Activated T-helper 1 cell treated with anti-CD3 and anti-CD28 coated beads, Interleukin-12 subunit alpha, Interleukin-12 subunit beta, Interleukin-2, Interleukin-4 antibody, amounts not matched to agents 30 ng/mL and 10 ng/mL and 1 ng/mL, durations not matched to agents 14 hours and 24 hours and 36 hours (primary cell): Measurements from ENCODE around the gene SPNS2. TPM values are rescaled to one million over a fixed set of nuclear protein-coding genes. Genes with fewer than 3 reads are reported as not detected.

Source experiments
- DNase-seq: peaks from one replicate; pipeline ENCODE4 v3.0.0; 2021; ENCODE audit warnings: low spot score
- H3K27ac Mint-ChIP-seq: one replicate; pipeline ENCODE4 v1.8.0; 2021; ENCODE audit warnings: mild to moderate bottlenecking, mixed read lengths
- H3K27me3 Mint-ChIP-seq: one replicate; pipeline ENCODE4 v1.8.0; 2022; ENCODE audit warnings: mild to moderate bottlenecking, moderate library complexity, mixed read lengths; ENCODE audit not compliant: insufficient read depth
- H3K36me3 Mint-ChIP-seq: one replicate; pipeline ENCODE4 v1.8.0; 2021; ENCODE audit warnings: low read depth, mixed read lengths
- H3K4me1 Mint-ChIP-seq: one replicate; pipeline ENCODE4 v1.8.0; 2021; ENCODE audit warnings: low read depth, mixed read lengths
- H3K4me3 Mint-ChIP-seq: one replicate; pipeline ENCODE4 v1.8.0; 2021; ENCODE audit warnings: mild to moderate bottlenecking, moderate library complexity, mixed read lengths
- H3K9me3 Mint-ChIP-seq: one replicate; pipeline ENCODE4 v1.8.0; 2021; ENCODE audit warnings: mixed read lengths
- intact Hi-C: fragments of 100-400 bp; cut with micrococcal nuclease; formaldehyde crosslinking; loops from one replicate; pipeline ENCODE4 v1.15.1; 2024
- total RNA-seq: library from RNA; stranded (reverse); gene quantifications from 2 replicates; pipeline ENCODE4 v1.2.3, GENCODE V29; 2022

The SPNS2 gene
- total RNA-seq, 1 donor from 2014 or later, result not detected

- Mint-ChIP-seq H3K27me3 (no peaks in the 10 kb centered on the region), H3K27ac (no peak overlapping the region), H3K4me3 (no peak overlapping the region), H3K4me1 (no peaks in the 10 kb centered on the region), H3K36me3 (peaks cover 21% of the 10 kb centered on the region), H3K9me3 (no peaks in the 10 kb centered on the region)
- intact Hi-C loops, result no loop called here
- no peak for DNase-seq
Measured at GRCh38 chr17:4542003-4542725, 43.5 kb downstream of the SPNS2 start.

GRCh38 chr17:4542726-4543191 lies 44.1 kb downstream of the SPNS2 start:
- no peak overlapping the region for H3K27ac Mint-ChIP-seq
- DNase-seq, result no peak
- no peaks in the 10 kb centered on the region for H3K27me3 Mint-ChIP-seq
- intact Hi-C loops, result no loop called here
- no peaks in the 10 kb centered on the region for H3K4me1 Mint-ChIP-seq
- H3K4me3 Mint-ChIP-seq, result no peak overlapping the region
- H3K9me3 Mint-ChIP-seq, result no peaks in the 10 kb centered on the region
- peaks cover 23% of the 10 kb centered on the region for H3K36me3 Mint-ChIP-seq

GRCh38 chr17:4543557-4544026 lies 44.9 kb downstream of the SPNS2 start:
- no peaks in the 10 kb centered on the region for H3K27me3 Mint-ChIP-seq
- no peak overlapping the region for H3K27ac Mint-ChIP-seq
- intact Hi-C loops, result no loop called here
- H3K9me3 Mint-ChIP-seq, result no peaks in the 10 kb centered on the region
- H3K4me3 Mint-ChIP-seq, result no peak overlapping the region
- DNase-seq, result no peak
- no peaks in the 10 kb centered on the region for H3K4me1 Mint-ChIP-seq
- peaks cover 25% of the 10 kb centered on the region for H3K36me3 Mint-ChIP-seq

- H3K27ac Mint-ChIP-seq, result no peak overlapping the region
- DNase-seq, result no peak
- no peaks in the 10 kb centered on the region for H3K9me3 Mint-ChIP-seq
- H3K27me3 Mint-ChIP-seq, result no peaks in the 10 kb centered on the region
- intact Hi-C loops, result no loop called here
- no peak overlapping the region for H3K4me3 Mint-ChIP-seq
- H3K36me3 Mint-ChIP-seq, result peaks cover 25% of the 10 kb centered on the region
- no peaks in the 10 kb centered on the region for H3K4me1 Mint-ChIP-seq
Measured at GRCh38 chr17:4544135-4544950, 45.7 kb downstream of the SPNS2 start.

GRCh38 chr17:4544951-4545216 lies 46.2 kb downstream of the SPNS2 start:
- Mint-ChIP-seq H3K27ac (no peak overlapping the region), H3K27me3 (no peaks in the 10 kb centered on the region), H3K4me3 (no peak overlapping the region), H3K4me1 (no peaks in the 10 kb centered on the region), H3K36me3 (peaks cover 23% of the 10 kb centered on the region), H3K9me3 (no peaks in the 10 kb centered on the region)
- intact Hi-C loops, result no loop called here
- no peak for DNase-seq

- Mint-ChIP-seq H3K27ac (no peak overlapping the region), H3K9me3 (no peaks in the 10 kb centered on the region), H3K4me3 (no peak overlapping the region), H3K4me1 (no peaks in the 10 kb centered on the region), H3K27me3 (no peaks in the 10 kb centered on the region), H3K36me3 (peaks cover 23% of the 10 kb centered on the region)
- intact Hi-C loops, result no loop called here
- DNase-seq, result no peak
Measured at GRCh38 chr17:4545217-4545951, 46.7 kb downstream of the SPNS2 start.

- no peak overlapping the region for H3K4me3 Mint-ChIP-seq
Measured at GRCh38 chr17:4547118-4547906, 48.6 kb downstream of the SPNS2 start.

GRCh38 chr17:4548061-4548461 lies 49.4 kb downstream of the SPNS2 start:
- intact Hi-C loops, result no loop called here
- H3K4me1 Mint-ChIP-seq, result no peaks in the 10 kb centered on the region
- H3K4me3 Mint-ChIP-seq, result no peak overlapping the region
- H3K27ac Mint-ChIP-seq, result no peak overlapping the region
- peaks cover 26% of the 10 kb centered on the region for H3K36me3 Mint-ChIP-seq
- H3K27me3 Mint-ChIP-seq, result no peaks in the 10 kb centered on the region
- DNase-seq, result no peak
- no peaks in the 10 kb centered on the region for H3K9me3 Mint-ChIP-seq

More at GRCh38 chr17:4547118-4547906, 48.6 kb downstream of the SPNS2 start:
- H3K27ac Mint-ChIP-seq, result no peak overlapping the region
- no peak for DNase-seq
- intact Hi-C loops, result no loop called here
- peaks cover 26% of the 10 kb centered on the region for H3K36me3 Mint-ChIP-seq
- no peaks in the 10 kb centered on the region for H3K4me1 Mint-ChIP-seq
- no peaks in the 10 kb centered on the region for H3K27me3 Mint-ChIP-seq
- no peaks in the 10 kb centered on the region for H3K9me3 Mint-ChIP-seq

- intact Hi-C loops, result no loop called here
- no peaks in the 10 kb centered on the region for H3K9me3 Mint-ChIP-seq
- H3K36me3 Mint-ChIP-seq, result peaks cover 30% of the 10 kb centered on the region
- H3K4me1 Mint-ChIP-seq, result peaks cover 5% of the 10 kb centered on the region
- H3K4me3 Mint-ChIP-seq, result no peak overlapping the region
- no peak overlapping the region for H3K27ac Mint-ChIP-seq
- no peaks in the 10 kb centered on the region for H3K27me3 Mint-ChIP-seq
- no peak for DNase-seq
Measured at GRCh38 chr17:4548721-4549531, 50.2 kb downstream of the SPNS2 start.

- intact Hi-C loops, result no loop called here
- peaks cover 38% of the 10 kb centered on the region for H3K36me3 Mint-ChIP-seq
- peaks cover 11% of the 10 kb centered on the region for H3K4me1 Mint-ChIP-seq
- H3K9me3 Mint-ChIP-seq, result no peaks in the 10 kb centered on the region
- no peak overlapping the region for H3K4me3 Mint-ChIP-seq
- H3K27ac Mint-ChIP-seq, result no peak overlapping the region
- H3K27me3 Mint-ChIP-seq, result no peaks in the 10 kb centered on the region
- no peak for DNase-seq
Measured at GRCh38 chr17:4549781-4550533, 51.3 kb downstream of the SPNS2 start.

- Mint-ChIP-seq H3K27me3 (no peaks in the 10 kb centered on the region), H3K36me3 (peaks cover 41% of the 10 kb centered on the region), H3K4me1 (peaks cover 16% of the 10 kb centered on the region), H3K27ac (no peak overlapping the region), H3K4me3 (no peak overlapping the region), H3K9me3 (no peaks in the 10 kb centered on the region)
- DNase-seq, result no peak
- intact Hi-C loops, result no loop called here
Measured at GRCh38 chr17:4550534-4551039, 51.9 kb downstream of the SPNS2 start.
